HCT116 (cell line): Measurements from ENCODE around the gene IMMP2L.

Experiments
- EZH2 ChIP-seq: fragments of 200-600 bp; sonication (generic); IDR thresholded peaks from 2 replicates; pipeline ENCODE4 v1.6.1; 2017; ENCODE audit warnings: antibody characterized with exemption, mixed run types
- FOSL1 ChIP-seq: IDR thresholded peaks from 2 replicates; pipeline ENCODE4 v1.6.1; 2012; ENCODE audit warnings: low read depth
- POLR2A ChIP-seq: IDR thresholded peaks from 2 replicates; pipeline ENCODE4 v1.7.0; 2011; ENCODE audit warnings: borderline replicate concordance; ENCODE audit not compliant: insufficient read depth, insufficient read length; ENCODE audit errors: extremely low read depth
- POLR2AphosphoS5 ChIP-seq: IDR thresholded peaks from 2 replicates; pipeline ENCODE4 v1.6.1; 2011; ENCODE audit warnings: mild to moderate bottlenecking, low read depth, low read length, moderate library complexity
- TCF7L2 ChIP-seq: IDR thresholded peaks from 2 replicates; pipeline ENCODE4 v1.7.0; 2011; ENCODE audit warnings: borderline replicate concordance, inconsistent platforms; ENCODE audit not compliant: insufficient read depth, insufficient read length; ENCODE audit errors: extremely low read depth
- YY1 ChIP-seq: IDR thresholded peaks from 2 replicates; pipeline ENCODE4 v1.6.1; 2011; ENCODE audit warnings: low read length, low read depth, moderate library complexity, mild to moderate bottlenecking; ENCODE audit not compliant: insufficient replicate concordance; ENCODE audit errors: extremely low read depth
- ZFX ChIP-seq: fragments of 450-650 bp; IDR thresholded peaks from 2 replicates; pipeline ENCODE4 v1.6.1; 2017
- ZNF274 ChIP-seq: fragments of 200-500 bp; sonication (Bioruptor generic); IDR thresholded peaks from 2 replicates; pipeline ENCODE4 v1.6.1; 2014; ENCODE audit warnings: mild to moderate bottlenecking, low read depth, low read length, inconsistent platforms
- TF ChIP-seq, protein P1 (sequence below): IDR thresholded peaks from 2 replicates; pipeline ENCODE4 v1.6.1; 2011; ENCODE audit warnings: mild to moderate bottlenecking, low read length, moderate library complexity; ENCODE audit not compliant: insufficient replicate concordance; ENCODE audit errors: extremely low read depth
- TF ChIP-seq, protein P2 (sequence below), 3 experiments: fragments of 200-600 bp in 1 of 3; sonication (generic) in 1 of 3; IDR thresholded peaks in 2 of 3; conservative IDR thresholded peaks in 1 of 3; 2 replicates each; pipeline ENCODE4 v1.5.1; 2012 to 2017; ENCODE audit warnings: low read depth in 2 of 3, low read length in 2 of 3, antibody characterized with exemption in 1 of 3, borderline replicate concordance in 1 of 3, control low read depth in 1 of 3, mild to moderate bottlenecking in 1 of 3, mixed read lengths in 1 of 3, mixed run types in 1 of 3, moderate library complexity in 1 of 3; ENCODE audit not compliant: insufficient read depth in 1 of 3

- TF ChIP-seq POLR2AphosphoS5 (no peak), ZNF274 (no peak), POLR2A (no peak), EZH2 (no peak), FOSL1 (no peak), ZFX (no peak), TCF7L2 (no peak), YY1 (no peak)
- TF ChIP-seq, protein P1, sequence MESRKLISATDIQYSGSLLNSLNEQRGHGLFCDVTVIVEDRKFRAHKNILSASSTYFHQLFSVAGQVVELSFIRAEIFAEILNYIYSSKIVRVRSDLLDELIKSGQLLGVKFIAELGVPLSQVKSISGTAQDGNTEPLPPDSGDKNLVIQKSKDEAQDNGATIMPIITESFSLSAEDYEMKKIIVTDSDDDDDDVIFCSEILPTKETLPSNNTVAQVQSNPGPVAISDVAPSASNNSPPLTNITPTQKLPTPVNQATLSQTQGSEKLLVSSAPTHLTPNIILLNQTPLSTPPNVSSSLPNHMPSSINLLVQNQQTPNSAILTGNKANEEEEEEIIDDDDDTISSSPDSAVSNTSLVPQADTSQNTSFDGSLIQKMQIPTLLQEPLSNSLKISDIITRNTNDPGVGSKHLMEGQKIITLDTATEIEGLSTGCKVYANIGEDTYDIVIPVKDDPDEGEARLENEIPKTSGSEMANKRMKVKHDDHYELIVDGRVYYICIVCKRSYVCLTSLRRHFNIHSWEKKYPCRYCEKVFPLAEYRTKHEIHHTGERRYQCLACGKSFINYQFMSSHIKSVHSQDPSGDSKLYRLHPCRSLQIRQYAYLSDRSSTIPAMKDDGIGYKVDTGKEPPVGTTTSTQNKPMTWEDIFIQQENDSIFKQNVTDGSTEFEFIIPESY: no peak
- TF ChIP-seq, protein P2, sequence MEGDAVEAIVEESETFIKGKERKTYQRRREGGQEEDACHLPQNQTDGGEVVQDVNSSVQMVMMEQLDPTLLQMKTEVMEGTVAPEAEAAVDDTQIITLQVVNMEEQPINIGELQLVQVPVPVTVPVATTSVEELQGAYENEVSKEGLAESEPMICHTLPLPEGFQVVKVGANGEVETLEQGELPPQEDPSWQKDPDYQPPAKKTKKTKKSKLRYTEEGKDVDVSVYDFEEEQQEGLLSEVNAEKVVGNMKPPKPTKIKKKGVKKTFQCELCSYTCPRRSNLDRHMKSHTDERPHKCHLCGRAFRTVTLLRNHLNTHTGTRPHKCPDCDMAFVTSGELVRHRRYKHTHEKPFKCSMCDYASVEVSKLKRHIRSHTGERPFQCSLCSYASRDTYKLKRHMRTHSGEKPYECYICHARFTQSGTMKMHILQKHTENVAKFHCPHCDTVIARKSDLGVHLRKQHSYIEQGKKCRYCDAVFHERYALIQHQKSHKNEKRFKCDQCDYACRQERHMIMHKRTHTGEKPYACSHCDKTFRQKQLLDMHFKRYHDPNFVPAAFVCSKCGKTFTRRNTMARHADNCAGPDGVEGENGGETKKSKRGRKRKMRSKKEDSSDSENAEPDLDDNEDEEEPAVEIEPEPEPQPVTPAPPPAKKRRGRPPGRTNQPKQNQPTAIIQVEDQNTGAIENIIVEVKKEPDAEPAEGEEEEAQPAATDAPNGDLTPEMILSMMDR (IDR thresholded peaks at IDR 0.05 in 2 of 3, conservative IDR thresholded peaks at IDR 0.05 in 1 of 3; ENCODE audit: borderline replicate concordance in 1 of 3, insufficient read depth in 1 of 3, low read depth in 2 of 3, low read length in 2 of 3): no peak
These were observed 84.6 kb downstream of the IMMP2L start for GRCh38 chr7:111477462-111478225.
